ENCODE measurements around the gene MAOB.

- TF ChIP-seq POLR2A (IDR thresholded peaks at IDR 0.05) (no peak), CTCF (IDR thresholded peaks at IDR 0.05) (no peak)
Observed at GRCh38 chrX:43716696-43717095, 165.6 kb downstream of the MAOB start.

Data from stomach (tissue), 4 donors.